GM21619 (cell line): Measurements from ENCODE around the gene CLIC3.

ENCODE experiments used
- ATAC-seq: cut with Tn5 transposase; IDR thresholded peaks from one replicate; pipeline ENCODE4 v1.9.1; 2021; ENCODE audit not compliant: unreplicated experiment

The CLIC3 gene

DNA sequence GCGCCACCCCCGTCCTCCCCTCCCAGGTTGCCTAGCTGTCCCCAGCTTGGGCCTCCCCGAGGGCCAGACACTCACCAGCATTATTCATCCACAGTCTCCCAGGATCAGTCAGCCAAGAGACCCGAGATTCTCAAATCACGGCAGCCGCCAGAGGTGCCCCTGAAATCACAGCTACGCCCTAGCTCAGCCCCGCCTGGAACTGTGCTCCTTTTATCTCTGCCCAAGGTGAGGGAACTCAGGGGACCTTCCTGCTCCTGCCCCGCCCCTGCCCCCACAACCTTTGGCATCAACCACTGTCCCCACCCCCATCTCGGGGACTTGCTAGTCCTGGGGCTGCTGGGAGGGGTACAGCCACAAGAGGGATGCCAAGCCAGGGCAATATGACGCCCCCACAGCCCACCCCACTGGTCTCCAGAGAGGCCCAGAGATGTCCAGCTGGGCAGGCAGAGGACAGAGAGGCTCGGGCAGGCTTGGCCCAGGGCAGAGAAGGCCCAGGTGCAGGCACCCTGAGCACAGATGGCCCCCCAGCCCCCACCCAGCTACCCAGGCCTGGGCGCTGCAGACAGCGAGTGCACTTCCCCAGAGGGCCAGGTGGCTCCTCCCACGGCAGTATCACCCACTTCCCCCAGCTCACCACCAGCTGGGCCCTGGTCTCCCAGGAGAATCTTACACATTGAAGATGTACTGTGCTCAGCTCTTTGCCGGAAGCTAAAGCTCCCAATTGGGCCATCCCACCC, 35.7 kb upstream of the CLIC3 start, which contains the start of gene FUT7:
TSS of gene FUT7 (minus strand) at position 185 of the 737 bp plus-strand sequence. CDS start at position 88, 97 bp downstream.
- no peak for ATAC-seq

DNA sequence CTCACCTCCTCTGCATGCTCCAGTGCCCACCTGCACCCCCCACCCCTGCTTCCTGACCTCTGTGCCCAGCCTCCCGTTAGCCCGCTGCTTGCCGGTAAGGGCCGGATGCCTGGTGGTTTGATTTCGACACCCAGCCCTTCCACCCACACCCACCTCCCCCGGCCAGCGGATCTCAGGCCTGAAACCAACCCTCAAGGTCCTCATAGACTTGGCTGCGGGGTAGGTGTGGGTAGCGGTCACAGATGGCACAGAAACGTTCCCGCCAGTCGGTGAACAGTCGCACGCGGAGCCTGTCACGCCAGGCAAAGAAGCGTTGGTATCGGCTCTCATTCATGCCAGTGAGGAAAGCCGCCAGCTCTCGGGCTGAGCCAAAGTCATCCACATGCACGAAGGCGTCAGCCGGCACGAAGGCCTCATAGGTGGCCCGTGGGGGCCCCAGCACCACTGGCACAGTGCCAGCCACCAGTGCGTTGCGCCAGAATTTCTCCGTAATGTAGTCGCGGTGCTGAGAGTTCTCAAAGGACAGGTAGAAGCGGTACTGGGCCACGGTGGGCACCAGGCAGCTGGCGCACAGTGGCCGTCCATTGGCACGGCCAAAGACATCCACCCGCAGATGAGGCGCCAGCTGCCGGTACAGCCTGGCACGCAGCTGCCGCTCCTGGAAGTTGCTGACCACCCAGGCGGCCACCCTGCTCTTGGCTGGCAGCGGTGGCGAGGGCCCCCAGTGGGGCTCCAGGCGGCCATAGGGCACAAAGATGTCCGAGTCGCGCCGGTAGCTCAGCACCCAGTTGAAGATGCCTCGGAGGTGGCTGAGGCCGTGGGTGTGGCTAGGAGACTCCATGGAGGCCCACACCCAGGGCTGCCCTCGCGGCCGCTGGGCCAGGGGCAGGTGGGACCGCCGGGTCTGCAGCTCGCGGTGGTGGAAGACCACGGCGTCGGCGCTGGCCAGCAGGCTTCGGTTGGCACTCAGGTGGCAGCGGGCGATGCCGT, 34.5 kb upstream of the CLIC3 start:
- no peak for ATAC-seq

DNA sequence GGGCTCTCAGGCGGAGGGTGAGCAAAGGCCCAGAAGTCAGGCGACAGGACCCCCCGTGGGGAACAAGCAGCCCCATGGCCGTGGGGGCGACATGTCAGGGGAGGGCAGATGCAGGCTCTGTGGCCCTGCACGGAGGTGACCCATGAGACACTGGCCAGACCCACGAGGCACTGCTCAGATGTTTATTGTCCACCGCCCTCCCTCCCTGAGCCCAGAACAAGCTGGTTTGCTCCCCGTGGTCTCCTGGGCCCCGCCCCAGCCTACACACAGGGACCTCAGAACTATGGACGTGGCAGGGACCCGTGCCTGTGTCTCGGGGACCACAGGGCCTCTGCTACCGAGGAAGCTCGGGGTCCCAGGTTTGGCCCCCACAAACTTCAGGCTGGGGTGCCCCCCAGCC, 33.6 kb upstream of the CLIC3 start:
- no peak for ATAC-seq

DNA sequence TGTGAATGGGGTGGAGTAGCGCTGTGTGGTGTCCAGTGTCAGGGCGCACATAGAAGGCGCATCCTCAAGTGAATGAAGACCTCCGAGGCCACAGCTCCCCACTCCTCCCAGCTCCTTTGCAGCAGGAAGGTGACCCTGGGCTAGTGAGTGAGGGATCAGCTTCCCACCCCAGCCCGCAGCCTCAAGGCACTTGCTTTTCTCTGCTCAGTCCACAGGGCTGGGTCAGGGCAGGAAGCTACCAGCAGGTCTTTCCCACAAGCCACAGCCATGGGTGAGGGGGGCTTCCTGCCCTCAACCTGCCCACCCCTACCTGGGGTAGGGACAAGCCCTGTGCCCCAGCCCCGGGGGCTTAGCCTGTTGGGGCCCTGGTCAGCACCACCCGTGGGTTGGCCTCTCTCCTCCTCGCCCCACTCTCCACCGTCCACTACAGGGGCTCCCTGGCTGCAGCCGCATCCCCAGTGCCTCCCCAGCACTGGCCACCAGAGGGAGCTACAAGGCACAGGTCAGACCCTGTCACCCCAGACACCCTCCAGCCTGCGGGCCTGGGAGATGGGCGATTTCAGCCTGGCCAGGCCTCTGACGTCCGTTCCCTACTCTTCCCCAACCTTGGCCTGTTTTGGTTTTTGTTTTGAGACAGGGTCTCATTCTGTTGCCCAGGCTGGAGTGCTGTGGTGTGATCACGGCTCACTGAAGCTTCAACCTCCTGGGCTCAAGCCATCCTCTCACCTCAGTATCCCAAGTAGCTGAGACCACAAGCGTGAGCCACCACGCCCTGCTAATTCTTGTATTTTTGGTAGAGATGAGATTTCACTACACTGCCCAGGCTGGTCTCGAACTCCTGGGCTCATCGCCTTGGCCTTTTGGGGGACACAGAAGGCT, 32.9 kb upstream of the CLIC3 start:
- ATAC-seq = peak; percentile 43

DNA sequence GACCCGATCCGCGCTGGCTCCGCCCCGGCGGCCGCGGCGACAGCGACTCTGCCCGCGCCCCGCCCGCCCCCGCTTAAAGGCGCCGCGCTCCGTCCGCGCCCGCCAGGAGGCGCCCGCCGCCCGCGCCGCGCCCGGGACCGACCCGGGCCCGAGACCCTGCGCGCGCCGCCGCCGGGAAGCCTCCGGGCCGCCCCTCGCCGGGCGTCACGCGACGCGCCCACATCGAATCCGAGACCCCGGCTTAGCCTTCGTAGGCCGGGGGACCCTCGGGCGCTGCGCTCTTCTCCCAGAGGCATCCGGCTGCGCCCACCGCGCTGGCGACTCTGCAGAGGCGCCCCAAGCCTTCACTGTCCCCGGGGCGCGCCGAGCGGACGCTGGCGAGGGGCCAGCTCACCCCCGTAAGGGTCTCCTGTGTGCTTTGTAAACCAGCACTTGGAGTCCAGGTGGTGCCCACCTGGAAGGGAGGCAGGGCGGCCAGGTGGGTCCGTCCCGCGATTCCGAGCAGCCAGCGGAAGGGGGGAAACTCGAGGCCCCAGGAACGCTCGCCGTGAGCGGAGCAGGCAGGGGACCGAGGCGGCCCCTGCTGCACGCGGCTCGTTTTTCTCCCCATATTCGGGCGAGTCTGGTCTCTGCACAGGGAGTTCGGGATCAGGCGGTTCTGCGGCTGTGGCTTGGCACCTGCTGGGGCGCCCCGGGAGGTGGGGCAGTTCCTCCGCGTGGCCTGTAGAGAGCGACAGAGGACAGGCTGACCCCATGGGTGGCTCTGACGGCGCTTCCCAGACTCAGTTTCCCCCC, 32.1 kb upstream of the CLIC3 start:
- peak; percentile 29 for ATAC-seq

DNA sequence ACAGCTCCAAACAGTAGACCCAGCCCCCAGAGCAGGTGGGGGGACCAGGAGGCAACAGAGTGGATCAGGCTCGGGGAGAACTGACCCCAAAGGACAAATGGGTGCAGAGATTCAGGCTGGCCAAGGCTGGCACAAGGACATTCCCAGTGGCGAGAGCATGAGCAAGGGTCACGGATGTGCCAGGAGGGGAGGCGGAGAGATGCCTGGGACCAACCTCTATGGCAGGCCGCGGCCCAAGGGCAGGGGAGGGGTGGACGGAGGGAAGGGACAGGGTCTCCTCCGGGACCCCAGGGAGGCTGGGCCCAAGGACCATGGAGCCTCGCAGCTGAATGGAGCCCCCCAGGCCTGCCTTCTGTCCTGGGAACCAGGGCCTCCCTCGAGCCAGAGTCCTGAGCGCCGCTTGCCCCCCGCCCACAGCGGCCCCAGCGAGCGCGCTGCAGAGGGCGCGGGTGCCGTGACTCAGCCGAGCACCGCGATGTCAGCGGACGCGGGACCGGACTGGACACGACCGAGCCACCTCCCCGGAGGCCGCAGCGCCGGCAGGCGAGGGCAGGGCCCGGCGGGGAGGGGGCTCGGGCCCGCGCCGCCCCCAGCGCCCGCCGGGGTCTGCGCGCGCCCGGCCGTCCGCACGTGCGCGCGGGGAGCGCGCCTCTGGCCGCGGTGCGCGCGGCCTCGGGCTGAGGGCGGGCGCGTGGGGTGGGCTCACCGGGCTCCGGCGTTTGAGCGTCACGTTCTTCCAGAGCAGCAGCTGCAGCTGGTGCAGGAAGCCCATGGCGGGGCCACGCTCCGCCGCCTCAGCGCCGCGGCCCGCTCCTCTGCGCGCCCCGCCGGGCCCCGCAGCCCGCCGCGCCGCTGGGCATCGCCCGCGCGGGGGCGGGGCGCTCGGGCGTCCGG, 31.2 kb upstream of the CLIC3 start, which contains the start of gene ABCA2:
TSS of gene ABCA2 (minus strand) at position 869 of the 894 bp plus-strand sequence. CDS start at position 772, 97 bp downstream.
- no peak for ATAC-seq

DNA sequence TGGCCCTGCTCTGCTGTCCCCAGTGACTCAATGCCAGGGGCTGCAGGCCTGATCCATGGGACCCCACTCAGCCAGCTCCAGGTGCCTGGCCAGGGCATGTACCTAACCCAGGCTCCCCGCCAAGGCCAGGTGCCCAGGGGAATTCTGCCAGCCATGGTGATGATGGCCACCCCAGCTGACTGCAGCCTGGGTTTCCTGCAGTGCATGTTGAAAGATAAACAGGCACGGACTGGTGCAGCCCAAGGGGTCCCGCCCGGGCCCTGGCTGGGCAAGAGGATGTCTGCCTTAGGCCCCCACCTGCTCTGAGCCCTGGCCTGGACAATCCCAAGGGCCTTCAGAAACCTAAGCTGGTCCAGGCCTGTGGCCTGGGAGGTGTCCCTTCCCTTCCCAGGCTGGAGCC, 30.5 kb upstream of the CLIC3 start:
- no peak for ATAC-seq

DNA sequence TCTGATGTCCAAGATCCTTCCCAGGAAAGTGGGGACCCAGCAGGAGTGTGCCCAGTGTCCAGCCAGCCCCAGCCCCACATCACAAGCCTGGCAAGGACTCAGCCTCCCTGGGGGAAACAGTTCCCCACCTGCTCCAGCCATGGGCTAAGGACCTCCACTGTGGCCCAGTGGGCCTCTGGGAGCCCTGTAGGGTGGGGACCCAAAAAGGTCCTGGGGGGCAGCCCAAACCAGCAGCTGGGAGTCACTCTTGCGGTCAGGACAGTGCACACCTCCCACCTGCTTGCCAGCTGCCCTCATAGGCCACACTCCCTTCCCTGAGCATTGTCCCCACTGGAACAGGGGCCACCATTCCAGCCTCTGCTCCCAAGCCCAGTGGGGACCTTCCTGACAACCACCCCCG, 30.0 kb upstream of the CLIC3 start:
- ATAC-seq = no peak

DNA sequence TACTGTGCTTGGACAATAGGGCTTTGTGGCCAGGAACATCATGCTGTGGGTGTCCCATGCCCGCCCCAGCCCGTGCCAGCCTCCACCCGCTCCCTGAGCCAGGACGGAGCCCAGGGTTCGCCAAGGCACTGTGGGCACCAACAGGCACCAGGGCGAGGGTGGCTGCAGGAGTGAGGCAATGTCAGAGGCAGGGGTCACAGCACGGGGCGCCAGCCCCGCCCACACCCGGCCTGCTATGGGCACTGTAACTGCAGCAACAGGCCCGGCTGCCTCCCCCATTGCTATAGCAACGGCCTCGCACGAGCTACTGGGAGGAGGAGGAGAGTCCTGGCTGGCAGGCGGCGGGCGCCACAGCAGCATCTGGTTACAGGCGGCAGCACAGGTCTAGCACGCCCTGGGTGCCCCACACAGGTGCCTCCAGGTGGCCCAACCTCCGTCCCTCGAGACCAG, 29.2 kb upstream of the CLIC3 start:
- ATAC-seq = no peak

DNA sequence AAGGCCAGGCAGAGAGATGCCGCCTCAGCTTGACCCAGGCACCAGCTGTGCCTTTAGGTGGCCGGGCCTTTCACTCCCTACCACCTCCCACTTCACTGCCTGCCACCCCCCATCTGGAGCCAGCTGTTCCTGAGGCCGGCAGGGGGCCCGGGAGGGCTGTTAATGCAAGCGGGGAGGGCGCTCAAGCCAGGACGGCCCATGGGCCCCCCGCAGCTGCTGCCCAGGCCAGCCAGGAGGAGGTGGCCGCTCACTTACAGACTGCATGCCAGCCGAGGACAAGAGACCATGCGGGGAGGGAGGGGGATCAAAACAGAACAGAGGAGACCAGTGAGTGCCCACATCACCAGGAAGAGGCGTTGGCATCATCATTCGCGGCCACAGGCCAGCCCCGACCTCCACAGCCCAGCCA, 27.2 kb upstream of the CLIC3 start:
- no peak for ATAC-seq

DNA sequence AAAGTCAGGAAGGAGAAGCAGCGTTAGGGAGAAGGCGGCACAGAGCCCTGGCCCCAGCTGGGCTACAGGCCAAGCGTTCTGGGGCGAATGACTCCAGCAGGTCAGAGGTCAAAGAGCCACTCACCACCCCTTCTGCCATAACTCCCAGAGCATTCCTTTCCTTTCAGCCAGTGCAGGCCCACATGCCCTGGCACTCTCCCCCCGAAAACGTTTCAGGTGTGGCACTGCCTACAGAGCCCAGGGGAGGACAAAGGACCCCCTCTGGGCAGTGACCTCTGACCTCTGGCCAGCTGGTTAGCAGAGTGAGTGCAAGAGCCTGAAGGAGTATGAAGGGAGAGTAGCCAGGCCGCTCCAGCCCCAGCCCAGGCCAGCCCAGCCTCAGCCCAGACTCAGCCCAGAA, 26.8 kb upstream of the CLIC3 start:
- no peak for ATAC-seq

DNA sequence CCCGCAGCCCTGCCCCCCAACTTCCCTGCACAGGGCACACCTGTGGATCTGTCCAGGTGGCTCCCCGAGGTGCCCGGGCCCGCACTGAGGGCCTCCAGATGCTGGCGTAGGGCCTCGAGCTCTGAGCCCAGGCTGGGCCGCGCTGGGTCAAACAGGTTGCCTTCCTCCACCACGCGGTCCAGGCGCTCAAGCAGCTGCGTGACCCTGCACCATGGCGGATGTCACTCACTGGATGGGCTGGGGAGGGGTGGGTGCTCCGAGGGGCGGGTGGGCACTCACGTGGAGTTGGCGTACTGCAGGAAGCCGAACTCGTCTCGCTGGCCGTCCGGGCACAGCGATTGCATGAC, 26.3 kb upstream of the CLIC3 start:
- ATAC-seq = no peak

DNA sequence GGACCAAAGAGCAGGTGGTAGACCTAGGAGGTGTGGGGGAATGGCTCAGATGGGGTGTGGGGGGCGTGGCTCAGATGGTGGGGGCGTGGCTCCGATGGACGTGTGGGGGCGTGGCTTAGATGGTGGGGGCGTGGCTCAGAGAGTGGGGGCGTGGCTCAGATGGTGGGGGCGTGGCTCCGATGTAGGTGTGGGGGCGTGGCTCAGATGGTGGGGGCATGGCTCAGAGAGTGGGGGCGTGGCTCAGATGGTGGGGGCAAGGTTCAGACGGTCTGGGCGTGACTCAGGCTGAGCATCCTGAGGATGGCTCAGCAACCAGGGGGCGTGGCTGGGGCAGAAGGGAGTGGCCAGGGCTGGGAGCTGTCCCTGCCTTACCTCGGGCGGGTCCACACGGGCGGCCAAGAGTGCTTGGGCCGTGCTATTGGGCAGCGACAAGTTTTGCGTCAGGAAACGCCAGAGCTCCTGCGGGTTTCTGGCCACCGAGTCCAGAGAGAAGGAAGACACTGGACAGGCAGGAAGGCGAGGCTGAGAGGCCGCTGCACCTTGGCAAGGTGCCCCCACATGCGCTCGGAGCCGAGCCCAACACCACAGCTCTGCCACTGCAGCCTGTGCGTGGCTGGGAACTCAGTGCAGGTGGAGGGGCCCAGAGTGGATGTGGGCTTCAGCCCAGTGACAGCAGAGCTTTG, 25.8 kb upstream of the CLIC3 start:
- ATAC-seq = no peak

DNA sequence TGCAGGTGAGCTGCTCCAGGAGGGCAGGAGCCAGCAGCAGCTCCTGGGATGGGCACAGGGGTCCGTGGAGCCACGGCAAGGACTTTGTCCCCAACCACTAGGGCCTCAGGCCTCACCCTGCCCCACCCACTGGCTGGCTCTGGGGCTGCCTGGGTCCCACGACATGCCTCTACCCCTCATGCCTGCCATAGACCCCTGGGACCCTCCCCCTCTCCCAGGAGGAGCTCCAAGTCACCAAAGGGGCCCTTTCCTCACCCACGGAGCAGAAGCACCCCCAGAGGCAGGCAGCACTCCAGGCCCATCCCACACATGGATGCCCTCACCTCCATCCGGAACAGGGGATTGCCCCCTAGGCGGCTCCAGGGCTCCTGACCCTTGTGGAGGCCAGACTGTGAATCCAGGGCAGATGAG, 25.2 kb upstream of the CLIC3 start:
- ATAC-seq = no peak

DNA sequence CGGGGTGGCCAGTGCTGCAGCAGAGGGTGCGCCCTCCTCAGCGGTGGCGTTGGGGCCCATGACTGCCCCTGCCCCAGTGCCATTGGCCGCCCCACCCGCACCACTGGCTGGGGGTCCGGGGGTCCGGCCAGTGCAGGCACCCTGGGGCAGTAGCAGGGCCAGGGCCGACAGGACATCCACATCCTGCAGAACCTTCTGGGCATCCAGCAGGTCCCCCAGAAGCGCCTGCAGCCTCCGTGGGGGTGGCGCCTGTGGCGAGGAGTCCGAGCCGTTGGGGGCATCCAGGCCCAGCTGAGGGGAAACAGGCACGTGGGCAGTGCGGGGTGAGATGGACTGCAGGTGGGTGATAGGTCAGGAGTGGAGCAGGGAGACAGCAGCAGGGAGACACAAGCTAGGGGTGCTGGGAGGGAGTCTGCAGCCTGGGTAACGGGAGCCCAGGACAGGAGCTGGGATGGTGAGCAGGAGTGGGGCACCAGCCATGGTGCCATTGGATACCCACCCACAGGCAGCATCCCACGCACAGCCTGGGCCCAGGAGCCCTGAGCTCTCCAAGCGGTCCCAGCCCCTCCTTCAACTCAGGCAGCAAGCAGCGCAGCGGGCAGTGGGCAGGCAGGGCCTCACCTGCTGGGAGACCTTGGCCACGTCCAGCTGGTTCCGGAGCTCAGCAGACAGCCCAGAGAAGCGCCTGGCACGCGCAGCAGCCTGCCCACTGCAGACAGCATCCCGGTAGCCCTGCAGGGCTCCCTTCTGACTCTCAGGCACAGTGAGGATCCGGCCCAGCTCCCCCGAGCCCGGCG, 24.6 kb upstream of the CLIC3 start:
- no peak for ATAC-seq

DNA sequence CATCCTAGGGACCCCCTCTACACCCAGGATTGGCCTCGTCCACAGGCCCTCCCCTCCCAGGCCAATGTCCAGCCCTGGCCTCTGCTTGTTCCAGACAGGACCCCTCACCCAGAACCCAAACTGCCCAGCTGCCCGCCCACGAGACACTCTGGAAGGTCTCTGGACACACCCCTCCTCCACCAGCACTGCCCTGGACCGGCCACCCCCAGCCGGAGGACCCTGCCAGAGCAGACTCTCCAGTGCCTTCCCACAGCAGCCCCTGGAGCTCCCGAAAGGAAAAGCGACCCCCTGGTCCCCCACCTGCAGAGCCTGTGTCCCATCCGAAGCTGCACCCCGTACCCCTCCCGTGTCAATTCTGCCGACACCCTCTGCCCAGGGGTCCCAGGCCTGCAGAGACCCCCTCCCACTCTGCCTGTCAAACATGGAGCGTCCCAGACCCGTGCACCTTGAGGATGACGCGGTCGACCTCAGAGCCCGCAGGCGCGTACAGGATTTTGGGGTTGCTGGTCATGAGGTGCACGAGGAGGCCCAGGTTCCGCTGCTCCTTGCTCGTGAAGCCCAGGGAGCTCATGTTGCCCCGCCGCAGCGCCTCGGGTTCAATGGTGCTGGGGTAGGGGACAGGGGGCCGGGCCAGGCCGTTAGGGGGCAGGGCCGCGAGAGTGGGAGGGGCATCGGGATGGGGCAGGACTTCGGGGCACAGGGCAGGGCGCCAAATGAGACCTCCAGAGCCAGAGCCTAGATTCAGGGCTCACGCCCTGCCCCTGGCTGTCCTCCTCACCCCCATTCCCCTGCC, 23.7 kb upstream of the CLIC3 start:
- ATAC-seq = no peak
